K562 (cell line): ENCODE data around the gene FOXD4. TPM values are rescaled to one million over a fixed set of nuclear protein-coding genes. Genes with fewer than 3 reads are reported as not detected.
"Not testable (repeated sequence)": the region's sequence is repeated elsewhere in the genome, so short reads cannot be mapped to it uniquely, and the experiment has no call there.

Experiments used
- ATAC-seq: fragments of 200-7000 bp; cut with Tn5 transposase; 3 replicates; pipeline ENCODE4 v1.9.1; 2020; ENCODE audit warnings: moderate library complexity
- BruUV-seq: library from RNA; stranded (reverse); fragments of 400-500 nt; replicated peaks from 2 replicates; lab custom pipeline; 2021; lab: Mats Ljungman, UMichigan
- CTCF ChIA-PET: fragments of 300-600 bp; formaldehyde crosslinking; extraction: SDS; loops from one replicate; lab custom pipeline; 2021; ENCODE audit warnings: low intra/inter-chr PET ratio; lab: Yijun Ruan, JAX
- POLR2A ChIA-PET: fragments of 300-600, 350-650 bp; sonication (Branson Sonifier 250); formaldehyde crosslinking; extraction: SDS; loops from one replicate; lab custom pipeline; 2021; ENCODE audit warnings: antibody characterized with exemption, inconsistent platforms; lab: Yijun Ruan, JAX
- DNase-seq, 4 experiments: peaks; one replicate each; pipeline versions ENCODE4 v3.0.0 to v3.0.0-alpha.2; 2011 to 2018; ENCODE audit warnings: low spot score in 3 of 4, mixed read lengths in 3 of 4; ENCODE audit errors: extremely low read depth in 1 of 4
- FAIRE-seq: peaks from 2 replicates; lab custom pipeline; 2011; peaks lifted over from hg19 to GRCh38; lab: Jason Lieb, UNC
- H2AFZ ChIP-seq: 2 replicates; pipeline ENCODE4 v1.6.0; 2011; ENCODE audit warnings: low read depth, low read length, control low read depth, inconsistent platforms
- H3K27ac ChIP-seq: fragments of 200-600 bp; 3 replicates; pipeline ENCODE4 v1.8.0; 2011; ENCODE audit warnings: low read depth, mild to moderate bottlenecking, control low read depth, inconsistent platforms, low read length, moderate library complexity, mixed read lengths; ENCODE audit errors: extremely low read depth
- H3K27me3 ChIP-seq, 2 experiments: fragments of 300-600 bp in 1 of 2; 2 replicates in 1 of 2; 3 replicates in 1 of 2; pipeline versions ENCODE4 v1.6.0 to v1.8.0; 2011; ENCODE audit warnings: inconsistent platforms in 2 of 2, low read length in 2 of 2, mild to moderate bottlenecking in 1 of 2, mixed read lengths in 1 of 2, moderate library complexity in 1 of 2; ENCODE audit not compliant: control insufficient read depth in 2 of 2, insufficient read depth in 2 of 2
- H3K36me3 ChIP-seq: fragments of 300-600 bp; 3 replicates; pipeline ENCODE4 v1.8.0; 2011; ENCODE audit warnings: mild to moderate bottlenecking, low read length, inconsistent platforms; ENCODE audit not compliant: control insufficient read depth, insufficient read depth
- H3K4me1 ChIP-seq, 2 experiments: fragments of 200-600 bp in 1 of 2; replicated peaks in 1 of 2; 2 replicates in 1 of 2; 3 replicates in 1 of 2; pipeline versions ENCODE4 v1.5.1 to v1.8.0; 2011; ENCODE audit warnings: inconsistent platforms in 2 of 2, low read length in 2 of 2, mild to moderate bottlenecking in 1 of 2, mixed read lengths in 1 of 2, moderate library complexity in 1 of 2; ENCODE audit not compliant: control insufficient read depth in 2 of 2, insufficient read depth in 2 of 2
- H3K4me2 ChIP-seq: 2 replicates; pipeline ENCODE4 v1.6.1; 2011; ENCODE audit warnings: low read length, control low read depth, inconsistent platforms, mixed read lengths; ENCODE audit not compliant: insufficient read depth
- H3K4me3 ChIP-seq: fragments of 200-600 bp; sonication (generic), shearing (Covaris generic); 2 replicates; pipeline ENCODE4 v1.5.1; 2016; ENCODE audit warnings: control low read depth, inconsistent platforms
- H3K79me2 ChIP-seq: fragments of 200-600 bp; 3 replicates; pipeline ENCODE4 v1.8.0; 2011; ENCODE audit warnings: low read length, inconsistent platforms; ENCODE audit not compliant: control insufficient read depth, insufficient read depth
- H3K9ac ChIP-seq, 2 experiments: 2 replicates each; pipeline versions ENCODE4 v1.6.0 to v1.6.1; 2011; ENCODE audit warnings: low read depth in 2 of 2, low read length in 2 of 2, control low read depth in 1 of 2, inconsistent platforms in 1 of 2, mild to moderate bottlenecking in 1 of 2, mixed read lengths in 1 of 2; ENCODE audit not compliant: insufficient read depth in 1 of 2
- H3K9me1 ChIP-seq: one replicate; pipeline ENCODE4 v1.6.0; 2011; ENCODE audit warnings: inconsistent platforms, mild to moderate bottlenecking, low read length, moderate library complexity; ENCODE audit not compliant: control insufficient read depth, insufficient read depth
- H3K9me3 ChIP-seq: replicated peaks from 2 replicates; pipeline ENCODE4 v1.5.1; 2011; ENCODE audit warnings: low read depth, low read length, inconsistent platforms; ENCODE audit not compliant: control insufficient read depth, insufficient read depth
- H4K20me1 ChIP-seq: replicated peaks from 2 replicates; pipeline ENCODE4 v1.6.1; 2011; ENCODE audit warnings: low read length, inconsistent platforms, mixed read lengths; ENCODE audit not compliant: control insufficient read depth, insufficient read depth
- BMI1 ChIP-seq: fragments of 150-350 bp; IDR thresholded peaks from 2 replicates; pipeline ENCODE4 v1.6.1; 2014; ENCODE audit warnings: low read length
- CBX2 ChIP-seq: fragments of 200-600 bp; sonication (generic); IDR thresholded peaks from one replicate; pipeline ENCODE4 v1.6.1; 2012; ENCODE audit warnings: mild to moderate bottlenecking, low read length, inconsistent platforms; ENCODE audit not compliant: insufficient read depth, poor library complexity, severe bottlenecking
- CBX8 ChIP-seq: fragments of 200-600 bp; sonication (generic); IDR thresholded peaks from 2 replicates; pipeline ENCODE4 v1.6.1; 2012; ENCODE audit warnings: borderline replicate concordance, mixed run types, low read depth, mild to moderate bottlenecking, moderate library complexity, mixed read lengths, low read length, control low read depth, inconsistent platforms; ENCODE audit not compliant: poor library complexity, severe bottlenecking; ENCODE audit errors: extremely low read depth
- NFIC ChIP-seq: fragments of 450-650 bp; IDR thresholded peaks from 2 replicates; pipeline ENCODE4 v1.6.1; 2017; ENCODE audit warnings: mild to moderate bottlenecking, inconsistent platforms
- ZFP36 ChIP-seq: fragments of 150-350 bp; IDR thresholded peaks from 2 replicates; pipeline ENCODE4 v1.6.1; 2018; ENCODE audit warnings: low read length, low read depth; ENCODE audit not compliant: partially characterized antibody
- WGBS: fragments of 100-300 bp; shearing (Covaris generic); methylation state at CpG from one replicate; pipeline ENCODE4 v1.1.6; 2016; ENCODE audit warnings: low coverage, mixed read lengths; ENCODE audit not compliant: insufficient coverage; ENCODE audit errors: missing lambda C conversion rate; 5-methylcytosine and 5-hydroxymethylcytosine counted together
- in situ Hi-C: fragments of 300-500 bp; cut with MboI; formaldehyde crosslinking; loops from 4 replicates; pipeline ENCODE4 v1.15.0; 2018; ENCODE audit warnings: inconsistent platforms, mixed read lengths
- intact Hi-C: fragments of 100-400 bp; cut with micrococcal nuclease; formaldehyde crosslinking; loops from 2 replicates; pipeline ENCODE4 v1.14.2; 2022
- polyA plus RNA-seq, 8 experiments: library from polyadenylated mRNA; depleted of rRNA in 4 of 8; stranded (reverse) in 5 of 8; unstranded in 3 of 8; fragments of >200 nt; fragmentation: Nextera tagmentation in 2 of 8; fragmentation: Illumina TruSeq in 1 of 8; extraction: Ambion mirVana in 2 of 8; extraction: Trizol in 1 of 8; gene quantifications; 2 replicates each; pipeline versions ENCODE4 v1.2.1 to v1.2.3, GENCODE V29; 2011 to 2014; ENCODE audit warnings: inconsistent platforms in 1 of 8, missing spikeins in 1 of 8
- total RNA-seq, 7 experiments: library from RNA; depleted of rRNA in 6 of 7; stranded (reverse); fragments of >200 nt in 6 of 7; fragmentation: Illumina TruSeq in 2 of 7; extraction: Trizol in 2 of 7; gene quantifications; 2 replicates each; pipeline versions ENCODE4 v1.2.1 to v1.2.3, GENCODE V29; 2011 to 2021; ENCODE audit warnings: low replicate concordance in 1 of 7

FOXD4 gene
- total and polyA plus RNA-seq, 9 of the 15 experiments (the other 6 are each of a cell fraction or from before 2014, with no cell fraction given), result 0.06 to 1.0 (median 0.53) TPM; not detected in 1

GRCh38 chr9:110672-111071 is 7.5 kb downstream of the FOXD4 start:
- H3K9me3 ChIP-seq, FAIRE-seq, in situ Hi-C loops, H3K79me2 ChIP-seq, POLR2A ChIA-PET, intact Hi-C loops, H3K9me1 ChIP-seq, BruUV-seq, ATAC-seq, H4K20me1 ChIP-seq, H3K4me3 ChIP-seq, H3K4me2 ChIP-seq, H2AFZ ChIP-seq, H3K27me3 ChIP-seq, H3K9ac ChIP-seq, DNase-seq, H3K27ac ChIP-seq, H3K36me3 ChIP-seq, CTCF ChIA-PET: not testable (repeated sequence)
- TF ChIP-seq BMI1 (peak; percentile 62), NFIC (0 out of 2 replicates have a peak, but pooled peaks have one; percentile 18), CBX2 (peak; percentile 92), CBX8 (peak; percentile 98), ZFP36 (peak; percentile 37)
- WGBS, result 0% methylated on average over 2 of the region's 4 CpGs
- H3K4me1 ChIP-seq, result peaks cover 0 to 19% of the 10 kb centered on the region in 2 experiments; a peak in 2 of 5 replicates

- DNase-seq, in situ Hi-C loops, H3K4me2 ChIP-seq, intact Hi-C loops, H3K27me3 ChIP-seq, FAIRE-seq, H3K27ac ChIP-seq, H2AFZ ChIP-seq, ATAC-seq, H3K9me3 ChIP-seq, H3K9ac ChIP-seq, BruUV-seq, H3K36me3 ChIP-seq, CTCF ChIA-PET, H3K79me2 ChIP-seq, H4K20me1 ChIP-seq, H3K9me1 ChIP-seq, POLR2A ChIA-PET, H3K4me3 ChIP-seq: not testable (repeated sequence)
- WGBS, result 17% methylated on average over 2 of the region's 8 CpGs
- peaks cover 0 to 17% of the 10 kb centered on the region in 2 experiments; a peak in 2 of 5 replicates for H3K4me1 ChIP-seq
Measured at GRCh38 chr9:109540-109939, 8.7 kb downstream of the FOXD4 start.
